Fibroblast of villous mesenchyme (primary cell): ENCODE data around the gene DGKE. TPM values are rescaled to one million over a fixed set of nuclear protein-coding genes. Genes with fewer than 3 reads are reported as not detected.
A peak's percentile ranks its signal among the peaks of the same experiment; 100 is the strongest.

ENCODE experiments used
- DNase-seq: peaks from one replicate; pipeline ENCODE4 v3.0.0-alpha.2; 2010; ENCODE audit warnings: low read depth
- H3K4me3 ChIP-seq: 2 replicates; pipeline ENCODE4 v1.5.1; 2011; ENCODE audit warnings: low read depth, mild to moderate bottlenecking, low read length
- small RNA-seq: library from RNA; depleted of rRNA; stranded (forward); fragments of <200 nt; gene quantifications from one replicate; pipeline ENCODE3, GENCODE V24; 2012
- total RNA-seq: library from RNA; depleted of rRNA; stranded (reverse); fragments of >200 nt; gene quantifications from 2 replicates; pipeline ENCODE4 v1.2.3, GENCODE V29; 2012
- TF ChIP-seq, protein P1 (sequence below): IDR thresholded peaks from 2 replicates; pipeline ENCODE4 v1.5.1; 2012; ENCODE audit warnings: low read depth, mild to moderate bottlenecking, low read length; ENCODE audit not compliant: insufficient read depth

Gene DGKE
- total RNA-seq, 1 donor = 12.1 TPM

- H3K4me3 ChIP-seq = peak overlapping the region; percentile 95
- DNase-seq = peak; percentile 30
- TF ChIP-seq, protein P1, sequence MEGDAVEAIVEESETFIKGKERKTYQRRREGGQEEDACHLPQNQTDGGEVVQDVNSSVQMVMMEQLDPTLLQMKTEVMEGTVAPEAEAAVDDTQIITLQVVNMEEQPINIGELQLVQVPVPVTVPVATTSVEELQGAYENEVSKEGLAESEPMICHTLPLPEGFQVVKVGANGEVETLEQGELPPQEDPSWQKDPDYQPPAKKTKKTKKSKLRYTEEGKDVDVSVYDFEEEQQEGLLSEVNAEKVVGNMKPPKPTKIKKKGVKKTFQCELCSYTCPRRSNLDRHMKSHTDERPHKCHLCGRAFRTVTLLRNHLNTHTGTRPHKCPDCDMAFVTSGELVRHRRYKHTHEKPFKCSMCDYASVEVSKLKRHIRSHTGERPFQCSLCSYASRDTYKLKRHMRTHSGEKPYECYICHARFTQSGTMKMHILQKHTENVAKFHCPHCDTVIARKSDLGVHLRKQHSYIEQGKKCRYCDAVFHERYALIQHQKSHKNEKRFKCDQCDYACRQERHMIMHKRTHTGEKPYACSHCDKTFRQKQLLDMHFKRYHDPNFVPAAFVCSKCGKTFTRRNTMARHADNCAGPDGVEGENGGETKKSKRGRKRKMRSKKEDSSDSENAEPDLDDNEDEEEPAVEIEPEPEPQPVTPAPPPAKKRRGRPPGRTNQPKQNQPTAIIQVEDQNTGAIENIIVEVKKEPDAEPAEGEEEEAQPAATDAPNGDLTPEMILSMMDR = no peak
Measured at GRCh38 chr17:56914581-56915273, 80.8 kb downstream of the DGKE start.

- H3K4me3 ChIP-seq = no peak overlapping the region
- DNase-seq = peak; percentile 48
- TF ChIP-seq, protein P1 = no peak
Measured at GRCh38 chr17:56917559-56918296, 83.8 kb downstream of the DGKE start.

DNA sequence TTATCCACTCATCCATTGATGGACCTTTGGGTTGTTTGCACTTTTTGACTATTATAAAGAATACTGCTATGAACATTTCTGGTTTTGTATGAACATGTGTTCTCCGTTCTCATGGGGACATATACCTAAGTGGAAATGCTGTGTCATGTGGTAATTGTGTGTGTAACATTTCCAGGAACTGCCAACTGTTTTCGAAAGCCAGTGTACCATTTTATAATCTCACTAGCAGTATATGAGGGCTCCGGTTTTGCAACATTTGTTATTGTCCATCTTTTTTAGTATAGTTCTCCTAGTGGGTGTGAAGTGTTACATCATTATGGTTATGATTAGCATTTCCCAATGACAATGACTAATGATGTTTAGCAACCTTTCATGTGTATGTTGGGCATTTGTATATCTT, 85.0 kb downstream of the DGKE start:
- H3K4me3 ChIP-seq = no peak overlapping the region
- DNase-seq = peak; percentile 72
- TF ChIP-seq, protein P1 = no peak

Small RNAs within 50 kb of the gene (small RNA-seq; reads per million reads assigned to genes)
- gene AC015912.2 (not detected), gene RNU6-1158P (not detected)

Other genes with a start within 250 kb of the DGKE start
- 0.64 and 2.6 TPM in 2 replicates for gene NOG, start 240.5 kb upstream of the DGKE start, total RNA-seq
- 0.64 and 0.86 TPM in 2 replicates for gene C17orf67, start 231 bp upstream of the DGKE start, total RNA-seq
- gene TRIM25, start 79.9 kb downstream of the DGKE start, total RNA-seq = 21.9 and 28.9 TPM in 2 replicates
- gene COIL, start 126.9 kb downstream of the DGKE start, total RNA-seq = 10.6 and 17.7 TPM in 2 replicates
- gene SCPEP1, start 144.0 kb downstream of the DGKE start, total RNA-seq = 33.2 and 36.7 TPM in 2 replicates